ENCODE results near the gene C5AR2.
"Not testable (repeated sequence)": the region's sequence is repeated elsewhere in the genome, so short reads cannot be mapped to it uniquely, and the experiment has no call there.

Gene C5AR2

DNA sequence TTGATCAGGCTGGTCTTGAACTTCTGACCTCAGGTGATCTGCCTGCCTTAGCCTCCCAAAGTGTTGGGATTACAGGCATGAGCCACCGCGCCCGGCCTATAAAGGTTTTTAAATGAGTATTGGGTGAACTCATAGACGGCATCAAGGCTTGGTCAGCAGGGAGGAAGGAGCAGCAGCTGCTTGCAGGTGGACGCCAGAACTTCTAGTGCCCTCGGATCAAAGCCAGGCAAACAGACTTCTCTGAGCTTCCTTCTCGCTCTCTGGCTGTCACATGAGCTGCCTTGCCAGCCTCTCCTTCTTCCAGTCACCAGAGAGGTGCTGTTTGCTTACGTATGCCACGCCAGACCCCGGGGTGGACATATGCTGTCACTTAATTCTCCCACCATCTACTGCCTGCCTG, 33.5 kb downstream of the C5AR2 start:
- DNase-seq = not testable (repeated sequence)

DNA sequence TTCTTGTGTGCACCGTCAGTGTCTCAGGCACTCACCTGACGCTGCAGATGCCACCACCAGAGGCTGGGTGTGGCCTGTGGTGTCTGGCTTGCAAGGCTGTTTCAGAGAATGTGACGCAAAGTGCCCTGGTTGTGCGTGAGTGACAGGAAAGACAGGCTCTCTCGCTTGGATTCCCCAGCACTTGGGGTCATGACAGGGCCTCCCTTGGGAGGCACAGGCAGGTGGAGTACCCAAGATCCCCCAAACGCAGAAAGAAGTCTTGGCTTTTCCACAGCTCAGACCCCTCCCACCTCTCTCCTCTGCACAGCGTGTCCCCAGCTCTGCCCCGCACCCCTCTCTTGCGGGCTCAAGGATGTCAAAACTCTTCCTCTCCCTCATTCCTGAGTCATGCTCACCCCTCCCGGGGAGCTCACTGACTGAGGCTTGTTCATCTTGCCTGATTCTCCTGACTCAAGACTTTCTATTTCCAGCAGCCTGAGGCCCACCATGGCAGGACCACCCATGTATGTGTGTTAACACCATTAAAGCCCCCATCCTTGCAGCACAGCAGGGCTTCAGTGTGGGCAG, 38.2 kb downstream of the C5AR2 start:
- DNase-seq = no peak

DNA sequence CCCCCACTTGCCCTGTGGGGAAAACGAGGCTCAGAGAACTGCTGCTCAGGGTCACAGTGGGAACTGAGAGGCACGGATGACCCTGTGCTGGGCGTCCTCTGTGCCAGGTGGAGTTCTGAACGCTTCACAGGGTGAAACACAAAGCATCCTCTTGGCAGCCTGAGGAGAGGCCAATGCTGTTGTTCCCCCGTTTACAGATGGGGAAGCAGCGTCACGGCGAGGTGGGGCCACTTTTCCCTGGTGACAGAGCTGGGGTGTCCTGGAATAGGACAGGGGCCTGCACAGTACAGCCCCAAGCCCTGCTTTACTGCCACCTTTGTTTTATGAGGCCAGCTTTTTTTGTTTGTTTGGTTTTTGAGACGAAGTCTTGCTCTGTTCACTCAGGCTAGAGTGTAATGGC, 39.3 kb downstream of the C5AR2 start:
- no peak for DNase-seq

DNA sequence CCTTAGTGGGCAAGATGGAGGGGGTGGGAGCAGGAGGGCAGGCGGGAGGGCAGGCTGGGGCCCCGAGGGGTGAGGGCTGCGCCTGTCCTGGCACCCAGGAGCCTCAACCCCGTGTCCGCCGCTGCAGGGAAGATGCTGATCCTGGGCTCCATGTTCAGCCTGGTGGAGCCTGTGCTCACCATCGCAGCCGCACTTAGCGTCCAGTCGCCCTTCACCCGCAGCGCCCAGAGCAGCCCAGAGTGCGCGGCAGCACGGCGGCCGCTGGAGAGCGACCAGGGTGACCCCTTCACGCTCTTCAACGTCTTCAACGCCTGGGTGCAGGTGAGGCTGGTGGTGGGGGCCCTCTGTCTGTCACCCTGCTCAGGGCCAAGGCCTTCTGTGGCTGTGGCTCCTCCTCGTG, 40.6 kb downstream of the C5AR2 start:
- no peak for DNase-seq

DNA sequence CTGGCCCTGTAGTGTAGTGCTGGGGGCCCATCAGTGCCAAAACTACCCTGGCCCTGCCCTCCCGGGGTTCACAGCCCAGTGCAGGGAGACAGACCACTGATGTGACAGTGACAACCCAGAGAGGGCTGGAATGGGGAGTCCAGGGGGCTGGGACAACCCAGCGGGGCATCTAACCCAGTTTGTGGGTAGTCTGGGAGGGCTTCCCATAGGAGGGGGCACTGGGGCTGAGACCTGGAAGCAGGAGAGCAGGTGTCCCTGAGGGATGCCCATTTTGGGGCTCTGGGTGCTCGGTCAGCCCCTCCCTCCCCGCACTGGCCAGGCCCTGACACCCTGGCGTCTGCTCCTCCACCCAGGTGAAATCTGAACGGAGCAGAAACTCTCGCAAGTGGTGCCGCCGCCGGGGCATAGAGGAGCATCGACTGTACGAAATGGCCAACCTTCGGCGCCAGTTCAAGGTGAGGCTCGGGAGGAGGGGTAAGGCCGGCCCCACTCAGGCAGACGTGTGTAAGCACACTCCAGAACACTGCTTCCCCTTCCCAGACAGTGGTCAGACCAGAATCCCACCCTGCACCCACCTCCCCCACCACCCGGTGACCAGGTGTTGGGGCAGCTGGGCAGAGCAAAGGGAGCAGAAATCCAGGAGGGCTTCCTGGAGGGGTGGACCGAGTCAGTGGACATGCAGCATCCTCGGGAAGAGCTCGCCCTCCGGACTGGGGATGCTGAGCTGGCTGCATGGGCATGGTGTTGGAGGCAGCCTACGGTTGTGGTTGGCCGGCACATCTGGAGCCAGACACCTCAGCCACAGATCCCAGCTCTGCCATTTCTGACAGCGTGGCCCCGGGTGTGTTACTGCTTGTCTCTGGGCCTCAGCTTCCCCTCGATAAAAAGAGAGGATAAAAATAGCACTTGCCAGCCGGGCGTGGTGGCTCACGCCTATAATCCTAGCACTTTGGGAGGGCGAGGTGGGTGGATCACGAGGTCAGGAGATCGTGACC, 41.6 kb downstream of the C5AR2 start:
- DNase-seq = no peak

DNA sequence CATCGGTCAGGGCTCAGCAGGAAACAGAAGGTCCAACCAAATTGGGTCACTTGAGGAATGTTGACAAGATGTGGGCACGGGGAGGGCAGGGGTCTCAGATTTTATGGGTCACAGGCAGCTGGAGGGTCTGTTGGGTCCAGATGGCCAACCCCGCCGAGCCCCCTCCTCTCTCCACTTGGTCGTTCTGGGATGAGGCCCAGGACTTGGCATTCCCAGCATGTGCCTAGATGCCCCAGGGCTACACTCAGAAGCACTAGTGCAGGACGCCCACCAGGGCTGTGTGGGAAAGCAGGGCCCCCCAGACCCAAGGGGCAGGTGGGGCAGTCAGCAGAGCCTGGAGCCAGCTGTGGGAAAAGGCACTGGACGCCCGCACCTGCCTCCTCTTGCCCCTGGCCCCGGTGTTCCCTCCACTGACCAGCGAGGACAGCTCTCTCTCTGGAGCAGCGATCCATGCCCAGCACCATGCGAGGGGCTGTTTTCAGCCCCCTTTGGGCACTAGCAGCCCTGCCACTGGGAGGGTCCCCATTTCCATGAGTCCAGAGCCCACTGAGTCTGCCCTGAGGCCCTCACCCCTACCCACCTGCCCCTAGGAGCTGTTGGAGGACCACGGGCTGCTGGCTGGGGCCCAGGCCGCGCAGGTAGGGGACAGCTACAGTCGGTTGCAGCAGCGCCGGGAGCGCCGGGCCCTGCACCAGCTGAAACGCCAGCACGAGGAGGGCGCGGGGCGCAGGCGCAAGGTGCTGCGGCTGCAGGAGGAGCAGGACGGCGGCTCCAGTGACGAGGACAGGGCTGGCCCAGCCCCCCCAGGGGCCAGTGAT, 43.1 kb downstream of the C5AR2 start:
- DNase-seq = no peak

DNA sequence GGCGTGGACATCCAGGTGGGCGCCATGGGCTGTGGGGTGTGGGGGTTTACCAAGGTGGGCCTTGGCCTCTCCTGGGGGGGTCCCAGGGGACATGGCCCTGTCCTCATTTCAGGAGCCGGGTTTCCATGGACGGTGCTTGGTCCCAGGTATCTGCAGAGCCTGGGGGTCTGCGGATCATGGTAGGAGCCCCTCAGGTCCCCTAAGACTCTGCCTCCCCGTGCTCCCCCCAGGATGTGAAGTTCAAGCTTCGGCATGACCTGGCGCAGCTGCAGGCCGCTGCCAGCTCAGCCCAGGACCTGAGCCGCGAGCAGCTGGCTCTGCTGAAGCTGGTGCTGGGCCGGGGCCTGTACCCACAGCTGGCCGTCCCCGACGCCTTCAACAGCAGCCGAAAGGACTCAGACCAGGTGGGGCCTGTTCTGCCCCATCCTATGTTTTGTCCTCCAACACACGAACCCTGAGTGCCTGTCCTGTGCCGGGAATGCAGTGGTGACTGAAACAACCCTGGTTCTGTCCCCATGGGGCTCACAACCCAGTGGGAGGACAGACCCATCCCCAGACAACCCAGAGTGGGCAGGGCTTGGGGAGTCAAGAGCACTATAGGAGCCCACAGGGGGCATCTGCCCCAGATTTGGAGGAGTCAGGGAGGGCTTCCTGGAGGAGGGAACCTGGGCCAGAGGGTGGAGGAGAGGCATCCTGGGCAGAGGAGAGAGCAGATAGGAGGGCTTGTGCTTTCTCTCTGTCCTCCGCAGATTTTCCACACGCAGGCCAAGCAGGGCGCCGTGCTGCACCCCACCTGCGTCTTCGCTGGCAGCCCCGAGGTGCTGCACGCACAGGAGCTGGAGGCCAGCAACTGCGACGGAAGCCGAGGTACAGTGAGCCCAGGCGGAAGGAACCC, 44.0 kb downstream of the C5AR2 start:
- DNase-seq = no peak

DNA sequence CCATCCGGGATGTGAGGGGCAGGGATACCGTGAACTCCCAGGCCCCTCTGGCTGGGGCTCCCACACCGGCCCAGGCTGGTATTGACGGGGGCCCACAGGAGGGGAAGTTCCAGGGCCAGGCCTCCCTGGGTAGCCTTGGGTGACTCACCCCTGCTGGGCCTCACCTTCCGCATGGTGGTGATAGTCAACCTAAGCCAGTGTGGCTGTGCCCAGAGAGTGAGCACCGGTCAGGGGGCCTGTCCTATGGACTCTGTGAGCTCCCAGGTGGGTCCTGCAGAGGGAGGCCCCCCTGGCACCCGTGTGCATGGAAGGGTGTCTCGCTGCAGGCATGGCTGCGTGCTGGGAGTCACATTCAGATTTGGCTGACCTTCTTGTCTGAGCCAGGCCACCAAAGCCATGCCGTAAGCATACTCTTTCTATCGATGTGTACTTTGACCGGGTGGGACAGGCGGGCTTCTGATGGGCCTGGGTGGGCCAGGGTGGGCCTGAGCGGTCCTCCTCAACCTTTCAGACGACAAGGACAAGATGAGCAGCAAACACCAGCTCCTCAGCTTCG, 44.7 kb downstream of the C5AR2 start:
- DNase-seq = no peak

DNA sequence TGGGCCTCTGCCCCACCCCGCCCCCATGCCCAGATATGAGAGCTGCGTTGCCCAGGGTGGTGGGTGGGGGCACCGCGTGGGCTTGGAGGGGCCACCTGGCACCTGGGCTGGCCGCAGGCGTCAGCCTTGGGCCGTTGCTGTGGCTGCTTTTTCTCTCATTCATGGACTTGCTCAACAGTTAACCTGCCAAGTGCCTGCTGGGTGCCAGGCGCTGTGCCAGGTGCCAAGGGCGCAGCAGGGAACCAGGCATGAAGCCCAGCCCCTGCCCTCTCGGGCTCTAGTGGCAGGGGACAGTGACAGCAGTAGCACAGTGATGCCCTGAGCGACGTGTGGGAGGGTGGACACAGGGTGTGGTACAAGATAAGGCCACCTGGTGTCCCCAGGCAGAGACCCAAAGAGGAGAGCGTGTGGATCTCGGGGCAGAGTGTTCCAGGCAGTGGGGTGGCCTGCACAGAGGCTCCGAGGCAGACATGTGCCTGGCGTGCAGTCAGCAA, 45.3 kb downstream of the C5AR2 start:
- peak; percentile 66 for DNase-seq

DNA sequence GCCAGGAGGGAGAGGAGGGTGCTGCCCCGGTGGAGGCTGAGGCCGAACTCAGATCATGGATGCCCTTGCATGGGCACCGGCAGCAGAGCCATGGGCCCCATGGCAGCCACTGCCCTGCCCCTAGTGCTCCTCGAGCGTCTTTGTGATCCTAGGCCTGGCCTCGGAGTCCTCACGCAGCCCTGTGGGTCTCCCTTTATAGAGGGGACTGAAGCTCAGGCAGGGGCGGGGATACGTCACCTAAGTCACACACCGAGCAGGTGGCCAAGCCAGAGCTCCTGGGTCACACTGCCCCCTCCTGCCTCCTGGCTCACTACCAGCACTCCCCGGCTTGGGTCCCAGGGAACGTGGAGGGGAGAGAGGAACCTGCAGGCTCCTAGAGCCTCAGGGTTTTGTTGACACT, 45.8 kb downstream of the C5AR2 start:
- peak; percentile 46 for DNase-seq

DNA sequence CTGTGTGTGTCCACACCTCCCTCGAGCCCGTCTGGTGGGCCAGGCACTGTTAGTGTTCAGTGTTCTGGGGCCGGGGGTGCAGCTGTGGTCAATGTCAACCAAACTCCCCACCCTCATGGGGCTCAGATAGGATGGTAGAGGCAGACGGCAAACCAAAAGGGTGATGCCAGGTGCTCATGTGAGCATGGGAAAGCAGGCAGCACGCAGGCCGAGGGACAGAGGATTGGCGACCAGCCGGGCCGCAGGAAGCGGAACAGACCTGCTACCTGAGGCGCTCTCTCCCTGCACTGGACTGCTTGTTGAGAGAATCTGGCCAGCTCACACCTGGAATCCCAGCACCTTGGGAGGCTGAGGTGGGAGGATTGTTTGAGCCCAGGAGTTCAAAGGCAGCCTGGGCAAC, 46.3 kb downstream of the C5AR2 start:
- DNase-seq = no peak

DNA sequence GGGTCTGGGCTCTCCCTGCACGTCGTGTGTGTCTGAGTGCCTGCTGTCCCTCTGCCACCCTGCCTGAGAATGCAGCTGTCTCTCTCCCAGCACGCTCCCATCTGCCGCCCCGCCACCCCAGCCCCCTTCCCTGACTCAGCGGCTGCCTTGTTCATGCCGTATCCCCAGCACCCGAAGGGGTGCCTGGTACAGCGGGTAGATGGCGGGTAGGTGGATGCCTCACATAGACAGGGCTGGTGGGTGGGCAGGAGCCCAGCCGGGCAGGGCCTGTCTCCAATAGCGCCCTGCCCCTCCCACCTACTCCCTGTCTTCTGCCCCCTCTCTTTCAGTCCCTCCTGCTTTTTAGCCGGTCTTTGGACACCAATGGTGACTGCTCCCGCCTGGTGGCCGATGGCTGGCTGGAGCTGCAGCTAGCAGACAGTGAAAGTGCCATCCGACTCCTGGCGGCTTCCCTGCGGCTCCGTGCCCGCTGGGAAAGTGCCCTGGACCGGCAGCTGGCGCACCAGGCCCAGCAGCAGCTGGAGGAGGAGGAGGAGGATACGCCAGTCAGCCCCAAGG, 47.5 kb downstream of the C5AR2 start:
- no peak for DNase-seq

DNA sequence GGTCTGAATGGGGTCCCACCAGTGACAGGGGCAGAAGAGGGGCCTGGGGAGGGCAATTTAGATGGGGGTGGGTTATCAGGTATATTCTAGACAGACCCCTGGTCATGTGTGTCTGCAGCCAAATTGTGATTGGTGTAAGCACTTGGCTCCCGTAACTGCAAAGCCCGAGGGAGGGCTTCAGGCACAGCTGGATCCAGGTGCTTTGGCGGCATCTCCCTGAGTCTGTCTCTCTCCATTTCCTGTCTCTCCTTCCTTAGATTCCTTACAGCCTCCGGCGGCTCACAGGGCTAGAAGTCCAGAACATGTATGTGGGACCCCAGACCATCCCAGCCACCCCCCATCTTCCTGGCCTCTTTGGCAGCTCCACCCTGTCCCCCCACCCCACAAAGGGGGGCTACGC, 48.6 kb downstream of the C5AR2 start:
- no peak for DNase-seq

DNA sequence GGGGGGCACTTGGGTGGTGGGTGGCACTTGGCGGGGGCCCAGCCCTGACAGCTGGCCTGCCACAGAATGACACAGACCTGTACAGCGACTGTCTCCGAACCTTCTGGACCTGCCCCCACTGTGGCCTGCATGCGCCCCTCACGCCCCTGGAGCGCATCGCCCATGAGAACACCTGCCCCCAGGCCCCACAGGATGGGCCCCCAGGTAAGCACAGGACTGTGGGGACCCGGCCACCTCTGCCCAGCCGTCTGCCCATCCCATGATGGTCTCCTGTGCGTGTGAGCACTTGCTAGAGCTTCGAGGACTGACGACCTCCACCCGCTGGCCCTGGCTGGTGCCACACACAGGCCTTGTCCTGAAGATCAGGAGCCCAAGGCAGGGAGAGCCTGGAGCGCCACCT, 49.1 kb downstream of the C5AR2 start:
- DNase-seq = no peak

DNA sequence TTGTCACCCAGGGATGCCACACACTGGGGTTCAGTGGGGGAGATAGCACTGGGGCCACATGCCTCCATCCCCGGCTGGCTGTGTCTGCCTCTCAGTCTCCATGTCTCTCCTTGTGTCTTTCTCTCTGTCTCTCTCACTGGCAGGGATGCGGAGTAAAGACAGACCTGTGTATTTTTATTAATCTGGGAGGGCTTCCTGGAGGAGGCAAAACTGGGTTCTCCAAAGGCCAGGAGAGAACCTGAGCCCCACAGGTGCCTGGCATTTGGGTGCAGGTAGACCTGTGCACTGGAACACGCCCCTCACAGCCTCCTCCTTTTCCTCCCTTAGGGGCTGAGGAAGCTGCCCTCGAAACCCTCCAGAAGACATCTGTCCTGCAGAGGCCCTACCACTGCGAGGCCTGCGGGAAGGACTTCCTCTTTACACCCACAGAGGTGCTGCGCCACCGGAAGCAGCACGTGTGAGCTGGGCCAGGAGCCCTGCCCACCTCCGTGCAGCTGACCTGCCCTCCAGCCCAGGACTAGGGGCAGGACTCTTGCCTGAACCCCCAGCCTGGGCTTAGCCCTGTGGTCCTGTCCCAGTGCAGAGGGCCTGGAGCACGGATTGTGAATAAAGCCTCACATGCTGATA, 49.8 kb downstream of the C5AR2 start:
- DNase-seq = no peak

DNA sequence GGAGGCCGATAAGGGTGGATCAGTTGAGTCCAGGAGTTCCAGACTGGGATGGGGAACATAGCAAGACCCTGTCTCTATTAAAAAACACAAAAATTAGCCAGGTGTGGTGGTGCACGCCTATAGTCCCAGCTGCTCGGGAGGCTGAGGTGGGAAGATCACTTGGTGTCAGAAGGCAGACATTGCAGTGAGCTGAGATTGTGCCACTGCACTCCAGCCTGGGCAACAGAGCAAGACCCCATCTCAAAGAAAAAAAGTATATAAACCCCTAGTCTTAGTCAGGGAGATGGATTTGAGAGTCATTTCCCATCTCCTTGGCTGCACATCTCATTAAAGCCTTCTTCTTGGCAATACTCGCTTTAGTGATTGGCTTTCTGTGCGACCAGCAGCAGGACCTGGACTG, 51.9 kb downstream of the C5AR2 start:
- not testable (repeated sequence) for DNase-seq

DNA sequence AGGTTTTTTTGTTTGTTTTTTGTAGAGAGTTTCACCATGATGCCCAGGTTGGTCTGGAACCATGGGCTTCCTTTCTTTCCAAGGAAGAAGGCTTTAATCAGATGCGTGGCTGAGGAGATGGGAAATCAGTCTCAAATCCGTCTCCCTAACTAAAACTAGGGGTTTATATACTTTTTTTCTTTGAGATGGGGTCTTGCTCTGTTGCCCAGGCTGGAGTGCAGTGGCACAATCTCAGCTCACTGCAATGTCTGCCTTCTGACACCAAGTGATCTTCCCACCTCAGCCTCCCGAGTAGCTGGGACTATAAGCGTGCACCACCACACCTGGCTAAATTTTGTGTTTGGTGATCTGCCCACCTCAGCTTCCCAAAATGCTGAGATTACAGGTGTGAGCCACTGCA, 52.6 kb downstream of the C5AR2 start:
- DNase-seq = not testable (repeated sequence)

DNA sequence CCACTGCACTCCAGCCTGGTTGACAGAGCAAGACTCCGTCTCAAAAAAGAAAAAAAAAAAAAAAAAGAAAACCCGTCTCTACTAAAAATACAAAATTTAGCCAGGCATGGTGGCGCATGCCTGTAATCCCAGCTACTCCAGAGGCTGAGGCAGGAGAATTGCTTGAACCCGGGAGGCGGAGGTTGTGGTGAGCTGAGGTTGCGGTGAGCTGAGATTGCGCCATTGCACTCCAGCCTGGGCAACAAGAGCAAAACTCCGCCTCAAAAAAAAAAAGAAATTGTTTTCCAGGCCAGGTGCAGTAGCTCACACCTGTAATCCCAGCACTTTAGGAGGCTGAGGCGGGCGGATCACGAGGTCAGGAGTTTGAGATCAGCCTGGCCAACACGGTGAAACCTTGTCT, 54.6 kb downstream of the C5AR2 start:
- DNase-seq = not testable (repeated sequence)

DNA sequence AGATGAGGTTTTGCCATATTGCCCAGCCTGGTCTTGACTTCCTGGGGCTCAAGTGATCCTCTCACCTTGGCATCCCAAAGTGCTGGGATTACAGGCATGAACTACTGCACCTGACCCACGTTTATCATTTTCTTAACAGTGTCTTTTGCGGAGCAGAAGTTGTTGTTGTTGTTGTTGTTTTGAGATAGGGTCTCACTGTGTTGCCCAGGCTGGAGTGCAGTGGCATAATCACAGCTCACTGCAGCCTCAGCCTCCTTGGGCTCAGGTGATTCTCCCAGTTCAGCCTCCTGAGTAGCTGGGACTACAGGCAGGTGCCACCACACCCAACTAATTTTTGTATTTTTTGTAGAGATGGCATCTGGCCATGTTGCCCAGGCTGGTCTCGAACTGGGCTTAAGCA, 55.6 kb downstream of the C5AR2 start:
- DNase-seq = not testable (repeated sequence)

DNA sequence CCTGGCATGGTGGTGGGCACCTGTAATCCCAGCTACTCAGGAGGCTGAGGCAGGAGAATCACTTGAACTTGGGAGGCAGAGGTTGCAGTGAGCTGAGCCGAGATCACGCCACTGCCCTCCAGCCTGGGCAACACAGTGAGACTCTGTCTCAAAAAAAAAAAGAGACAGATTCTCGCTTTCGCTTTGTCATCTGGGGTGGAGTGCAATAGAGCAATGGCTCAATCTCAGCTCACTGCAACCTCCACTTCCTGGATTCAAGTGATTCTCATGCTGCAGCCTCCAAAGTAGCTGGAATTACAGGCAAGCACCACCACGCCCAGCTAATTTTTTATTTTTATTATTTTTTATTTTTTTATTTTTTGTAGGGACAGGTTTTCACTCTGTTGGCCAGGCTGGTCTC, 56.7 kb downstream of the C5AR2 start:
- not testable (repeated sequence) for DNase-seq

DNA sequence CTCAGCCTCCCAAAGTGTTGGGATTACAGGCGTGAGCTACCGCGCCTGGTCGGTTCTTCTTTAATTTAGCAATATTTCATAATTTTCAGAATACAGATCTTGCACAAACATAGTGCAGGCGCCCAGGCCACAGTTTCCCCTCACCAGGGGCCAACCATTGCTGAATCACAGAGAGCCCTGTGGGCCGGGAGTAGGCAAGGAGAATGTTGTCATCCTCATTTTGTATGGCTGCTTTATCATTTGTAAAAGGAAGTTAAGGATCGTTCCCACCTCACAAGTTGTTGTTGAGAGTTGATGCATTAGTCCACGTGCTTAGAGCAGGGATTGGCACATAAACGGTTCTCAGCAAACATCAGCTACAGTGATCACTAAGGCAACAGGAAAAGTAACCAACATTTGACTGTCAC, 57.2 kb downstream of the C5AR2 start:
- DNase-seq = no peak

Data from NCI-H2029 (cell line).